Caco-2 (cell line): ENCODE data around the gene SLC9A6. TPM values are rescaled to one million over a fixed set of nuclear protein-coding genes. Genes with fewer than 3 reads are reported as not detected.

Experiments
- BruUV-seq: library from RNA; stranded (reverse); fragments of 400-500 nt; replicated peaks from 2 replicates; lab custom pipeline; 2021; lab: Mats Ljungman, UMichigan
- CTCF ChIA-PET: fragments of 300-600 bp; sonication (Branson Sonifier 250); formaldehyde crosslinking; loops from one replicate; lab custom pipeline; 2022; ENCODE audit warnings: antibody characterized with exemption; lab: Charles Lee
- POLR2A ChIA-PET: fragments of 300-600 bp; sonication (Branson Sonifier 250); formaldehyde crosslinking; loops from one replicate; lab custom pipeline; 2022; ENCODE audit warnings: antibody characterized with exemption; lab: Charles Lee
- DNase-seq, 2 experiments: peaks; one replicate each; pipeline versions ENCODE4 v3.0.0 to v3.0.0-alpha.2; 2020 to 2022
- H3K27me3 ChIP-seq: replicated peaks from 2 replicates; pipeline ENCODE4 v1.6.0; 2011; ENCODE audit warnings: low read length; ENCODE audit not compliant: control insufficient read depth, insufficient read depth
- H3K36me3 ChIP-seq: 2 replicates; pipeline ENCODE4 v1.5.1; 2011; ENCODE audit warnings: low read length; ENCODE audit not compliant: control insufficient read depth, insufficient read depth
- H3K4me1 ChIP-seq: fragments of 250-450 bp; sonication (Bioruptor Pico); 2 replicates; pipeline ENCODE4 v1.5.1; 2020; ENCODE audit warnings: mild to moderate bottlenecking
- H3K4me3 ChIP-seq: 2 replicates; pipeline ENCODE4 v1.5.1; 2011; ENCODE audit warnings: low read depth, mild to moderate bottlenecking, control low read depth, low read length
- H3K9me3 ChIP-seq: fragments of 250-450 bp; sonication (Bioruptor Pico); 2 replicates; pipeline ENCODE4 v1.5.1; 2020; ENCODE audit warnings: mild to moderate bottlenecking, moderate library complexity
- H3K27ac Mint-ChIP-seq: one replicate; pipeline ENCODE4 v1.8.0; 2022; ENCODE audit warnings: mixed read lengths; ENCODE audit not compliant: unreplicated experiment
- H3K27me3 Mint-ChIP-seq: one replicate; pipeline ENCODE4 v1.8.0; 2022; ENCODE audit warnings: mixed read lengths; ENCODE audit not compliant: insufficient read depth, unreplicated experiment
- H3K36me3 Mint-ChIP-seq: one replicate; pipeline ENCODE4 v1.8.0; 2022; ENCODE audit warnings: mild to moderate bottlenecking, mixed read lengths; ENCODE audit not compliant: insufficient read depth, unreplicated experiment
- H3K4me1 Mint-ChIP-seq: one replicate; pipeline ENCODE4 v1.8.0; 2022; ENCODE audit warnings: low read depth, mixed read lengths; ENCODE audit not compliant: unreplicated experiment
- H3K4me3 Mint-ChIP-seq: one replicate; pipeline ENCODE4 v1.8.0; 2022; ENCODE audit warnings: mild to moderate bottlenecking, moderate library complexity, mixed read lengths; ENCODE audit not compliant: unreplicated experiment
- H3K9me3 Mint-ChIP-seq: one replicate; pipeline ENCODE4 v1.8.0; 2022; ENCODE audit warnings: mixed read lengths; ENCODE audit not compliant: unreplicated experiment
- intact Hi-C: fragments of 100-400 bp; cut with micrococcal nuclease; formaldehyde crosslinking; loops from one replicate; pipeline ENCODE4 v1.10.0; 2022; ENCODE audit not compliant: unreplicated experiment
- total RNA-seq: library from RNA; stranded (reverse); gene quantifications from 2 replicates; pipeline ENCODE4 v1.2.3, GENCODE V29; 2022
- TF ChIP-seq, protein P1 (sequence below), 2 experiments: fragments of 200-600 bp in 1 of 2; IDR thresholded peaks; 1 replicate in 1 of 2; 2 replicates in 1 of 2; pipeline versions ENCODE4 v1.5.1 to v1.8.0; 2011 to 2022; ENCODE audit warnings: antibody characterized with exemption in 1 of 2, control low read depth in 1 of 2, inconsistent platforms in 1 of 2, low read depth in 1 of 2, low read length in 1 of 2, mild to moderate bottlenecking in 1 of 2, moderate library complexity in 1 of 2; ENCODE audit not compliant: insufficient read depth in 1 of 2, severe bottlenecking in 1 of 2, unreplicated experiment in 1 of 2

The SLC9A6 gene
- total RNA-seq, 1 experiment from 2014 or later: 9.9 TPM

GRCh38 chrX:136055651-136056221 lies 70.5 kb downstream of the SLC9A6 start:
- POLR2A ChIA-PET: no interaction called here
- no TSS peak for BruUV-seq

GRCh38 chrX:136057567-136057966 lies 72.3 kb downstream of the SLC9A6 start:
- no TSS peak for BruUV-seq
- POLR2A ChIA-PET: no interaction called here
- H3K9me3 ChIP-seq: no peaks in the 10 kb centered on the region
- DNase-seq: no peak
- Mint-ChIP-seq H3K27me3 (peaks cover 5% of the 10 kb centered on the region), H3K4me1 (no peaks in the 10 kb centered on the region), H3K4me3 (no peak overlapping the region), H3K36me3 (no peaks in the 10 kb centered on the region), H3K27ac (no peak overlapping the region), H3K9me3 (no peaks in the 10 kb centered on the region)
- intact Hi-C loops: no loop called here
- no peak overlapping the region for H3K4me3 ChIP-seq
- H3K27me3 ChIP-seq: no peaks in the 10 kb centered on the region
- CTCF ChIA-PET: no interaction called here
- TF ChIP-seq, protein P1, sequence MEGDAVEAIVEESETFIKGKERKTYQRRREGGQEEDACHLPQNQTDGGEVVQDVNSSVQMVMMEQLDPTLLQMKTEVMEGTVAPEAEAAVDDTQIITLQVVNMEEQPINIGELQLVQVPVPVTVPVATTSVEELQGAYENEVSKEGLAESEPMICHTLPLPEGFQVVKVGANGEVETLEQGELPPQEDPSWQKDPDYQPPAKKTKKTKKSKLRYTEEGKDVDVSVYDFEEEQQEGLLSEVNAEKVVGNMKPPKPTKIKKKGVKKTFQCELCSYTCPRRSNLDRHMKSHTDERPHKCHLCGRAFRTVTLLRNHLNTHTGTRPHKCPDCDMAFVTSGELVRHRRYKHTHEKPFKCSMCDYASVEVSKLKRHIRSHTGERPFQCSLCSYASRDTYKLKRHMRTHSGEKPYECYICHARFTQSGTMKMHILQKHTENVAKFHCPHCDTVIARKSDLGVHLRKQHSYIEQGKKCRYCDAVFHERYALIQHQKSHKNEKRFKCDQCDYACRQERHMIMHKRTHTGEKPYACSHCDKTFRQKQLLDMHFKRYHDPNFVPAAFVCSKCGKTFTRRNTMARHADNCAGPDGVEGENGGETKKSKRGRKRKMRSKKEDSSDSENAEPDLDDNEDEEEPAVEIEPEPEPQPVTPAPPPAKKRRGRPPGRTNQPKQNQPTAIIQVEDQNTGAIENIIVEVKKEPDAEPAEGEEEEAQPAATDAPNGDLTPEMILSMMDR (IDR thresholded peaks at IDR 0.05; ENCODE audit: insufficient read depth in 1 of 2, low read depth in 1 of 2, low read length in 1 of 2, severe bottlenecking in 1 of 2, unreplicated experiment in 1 of 2): no peak
- H3K36me3 ChIP-seq: no peaks in the 10 kb centered on the region
- H3K4me1 ChIP-seq: no peaks in the 10 kb centered on the region

More at GRCh38 chrX:136055651-136056221, 70.5 kb downstream of the SLC9A6 start:
- Mint-ChIP-seq H3K27me3 (peaks cover 5% of the 10 kb centered on the region), H3K4me1 (no peaks in the 10 kb centered on the region), H3K9me3 (no peaks in the 10 kb centered on the region), H3K27ac (no peak overlapping the region), H3K36me3 (no peaks in the 10 kb centered on the region), H3K4me3 (no peak overlapping the region)
- CTCF ChIA-PET: no interaction called here
- Histone ChIP-seq H3K36me3 (no peaks in the 10 kb centered on the region), H3K9me3 (no peaks in the 10 kb centered on the region), H3K27me3 (no peaks in the 10 kb centered on the region), H3K4me3 (no peak overlapping the region), H3K4me1 (no peaks in the 10 kb centered on the region)
- DNase-seq: no peak
- intact Hi-C loops: no loop called here
- TF ChIP-seq, protein P1 (IDR thresholded peaks at IDR 0.05; ENCODE audit: insufficient read depth in 1 of 2, low read depth in 1 of 2, low read length in 1 of 2, severe bottlenecking in 1 of 2, unreplicated experiment in 1 of 2): no peak

GRCh38 chrX:136059350-136059749 lies 74.1 kb downstream of the SLC9A6 start:
- ChIA-PET CTCF (no interaction called here), POLR2A (no interaction called here)
- H3K36me3 Mint-ChIP-seq: no peaks in the 10 kb centered on the region
- Histone ChIP-seq H3K36me3 (no peaks in the 10 kb centered on the region), H3K27me3 (no peaks in the 10 kb centered on the region), H3K9me3 (no peaks in the 10 kb centered on the region), H3K4me3 (no peak overlapping the region), H3K4me1 (no peaks in the 10 kb centered on the region)
- no peak overlapping the region for H3K4me3 Mint-ChIP-seq
- intact Hi-C loops: no loop called here
- H3K27ac Mint-ChIP-seq: no peak overlapping the region
- no TSS peak for BruUV-seq
- H3K9me3 Mint-ChIP-seq: no peaks in the 10 kb centered on the region
- TF ChIP-seq, protein P1 (IDR thresholded peaks at IDR 0.05; ENCODE audit: insufficient read depth in 1 of 2, low read depth in 1 of 2, low read length in 1 of 2, severe bottlenecking in 1 of 2, unreplicated experiment in 1 of 2): no peak
- peaks cover 5% of the 10 kb centered on the region for H3K27me3 Mint-ChIP-seq
- no peaks in the 10 kb centered on the region for H3K4me1 Mint-ChIP-seq
- DNase-seq: no peak
